Measurements from ENCODE around the gene APLF. TPM values are rescaled to one million over a fixed set of nuclear protein-coding genes. Genes with fewer than 3 reads are reported as not detected.

The APLF gene
- total RNA-seq, 1 experiment from 2014 or later: 4.5 TPM

DNA sequence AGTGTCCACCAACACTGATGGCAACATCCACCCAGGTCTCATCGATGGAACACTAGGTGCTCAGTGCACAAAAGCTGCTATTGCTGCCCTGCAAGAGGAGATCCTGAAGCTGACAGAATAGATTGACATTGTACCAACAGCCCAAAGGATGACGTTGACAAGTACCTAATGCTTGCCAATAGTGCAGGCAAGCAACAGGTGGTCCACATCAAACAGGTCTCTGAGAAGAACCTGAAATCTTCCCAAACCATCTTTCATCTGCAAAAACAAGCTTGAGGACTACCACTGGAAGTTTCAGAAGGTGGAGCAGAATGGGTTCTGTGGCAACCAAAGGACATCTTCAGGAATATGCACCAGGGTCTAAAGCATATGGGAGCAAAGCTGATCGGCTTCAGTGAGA is 160.2 kb downstream of the APLF start:
- H3K27me3 Mint-ChIP-seq (ENCODE audit: unreplicated experiment): peaks cover 64% of the 10 kb centered on the region
- no TSS peak for BruUV-seq (replicated peaks)
- CTCF ChIA-PET: interaction anchor here (0.6 to 1.2 kb wide), 2 partner anchors 16 to 33 kb away, joined by 3 to 4 read pairs; no protein-coding TSS in a partner anchor
- H3K36me3 Mint-ChIP-seq (ENCODE audit: insufficient read depth, unreplicated experiment): no peaks in the 10 kb centered on the region
- intact Hi-C loops (cut with micrococcal nuclease; ENCODE audit: unreplicated experiment): no loop called here
- TF ChIP-seq, protein P1, sequence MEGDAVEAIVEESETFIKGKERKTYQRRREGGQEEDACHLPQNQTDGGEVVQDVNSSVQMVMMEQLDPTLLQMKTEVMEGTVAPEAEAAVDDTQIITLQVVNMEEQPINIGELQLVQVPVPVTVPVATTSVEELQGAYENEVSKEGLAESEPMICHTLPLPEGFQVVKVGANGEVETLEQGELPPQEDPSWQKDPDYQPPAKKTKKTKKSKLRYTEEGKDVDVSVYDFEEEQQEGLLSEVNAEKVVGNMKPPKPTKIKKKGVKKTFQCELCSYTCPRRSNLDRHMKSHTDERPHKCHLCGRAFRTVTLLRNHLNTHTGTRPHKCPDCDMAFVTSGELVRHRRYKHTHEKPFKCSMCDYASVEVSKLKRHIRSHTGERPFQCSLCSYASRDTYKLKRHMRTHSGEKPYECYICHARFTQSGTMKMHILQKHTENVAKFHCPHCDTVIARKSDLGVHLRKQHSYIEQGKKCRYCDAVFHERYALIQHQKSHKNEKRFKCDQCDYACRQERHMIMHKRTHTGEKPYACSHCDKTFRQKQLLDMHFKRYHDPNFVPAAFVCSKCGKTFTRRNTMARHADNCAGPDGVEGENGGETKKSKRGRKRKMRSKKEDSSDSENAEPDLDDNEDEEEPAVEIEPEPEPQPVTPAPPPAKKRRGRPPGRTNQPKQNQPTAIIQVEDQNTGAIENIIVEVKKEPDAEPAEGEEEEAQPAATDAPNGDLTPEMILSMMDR (IDR thresholded peaks at IDR 0.05; ENCODE audit: unreplicated experiment): no peak
- no peaks in the 10 kb centered on the region for H3K9me3 Mint-ChIP-seq (ENCODE audit: low read depth, unreplicated experiment)
- H3K27ac Mint-ChIP-seq (ENCODE audit: unreplicated experiment): no peak overlapping the region
- no peak for DNase-seq
- no peak overlapping the region for H3K4me3 Mint-ChIP-seq (ENCODE audit: low read depth, unreplicated experiment)
- no peaks in the 10 kb centered on the region for H3K4me1 Mint-ChIP-seq (ENCODE audit: low read depth, unreplicated experiment)

Other genes with a start within 250 kb of the APLF start
- gene PPP3R1, start 215.1 kb upstream of the APLF start, total RNA-seq (2022): 63.4 TPM in 2 replicates
- gene CNRIP1, start 147.6 kb upstream of the APLF start, total RNA-seq (2022): not detected in 2 replicates
- not detected in 2 replicates for gene PLEK, start 102.3 kb upstream of the APLF start, total RNA-seq (2022)
- 2.4 and 2.5 TPM in 2 replicates for gene FBXO48, start 291 bp upstream of the APLF start, total RNA-seq (2022)
- gene PROKR1, start 176.0 kb downstream of the APLF start, total RNA-seq (2022): not detected in 2 replicates